GOT3 (cell line): ENCODE measurements around the gene C17orf107.

ENCODE experiments used
- DNase-seq: peaks from one replicate; lab custom pipeline; 2025; ENCODE audit warnings: mixed read lengths; lab: John Stamatoyannopoulos, UW

C17orf107 gene

GRCh38 chr17:4877089-4877488 is 22.2 kb upstream of the C17orf107 start:
- DNase-seq = no peak

- no peak for DNase-seq
Observed at GRCh38 chr17:4879601-4880000, 19.7 kb upstream of the C17orf107 start.

GRCh38 chr17:4880857-4881256 is 18.5 kb upstream of the C17orf107 start:
- no peak for DNase-seq

DNA sequence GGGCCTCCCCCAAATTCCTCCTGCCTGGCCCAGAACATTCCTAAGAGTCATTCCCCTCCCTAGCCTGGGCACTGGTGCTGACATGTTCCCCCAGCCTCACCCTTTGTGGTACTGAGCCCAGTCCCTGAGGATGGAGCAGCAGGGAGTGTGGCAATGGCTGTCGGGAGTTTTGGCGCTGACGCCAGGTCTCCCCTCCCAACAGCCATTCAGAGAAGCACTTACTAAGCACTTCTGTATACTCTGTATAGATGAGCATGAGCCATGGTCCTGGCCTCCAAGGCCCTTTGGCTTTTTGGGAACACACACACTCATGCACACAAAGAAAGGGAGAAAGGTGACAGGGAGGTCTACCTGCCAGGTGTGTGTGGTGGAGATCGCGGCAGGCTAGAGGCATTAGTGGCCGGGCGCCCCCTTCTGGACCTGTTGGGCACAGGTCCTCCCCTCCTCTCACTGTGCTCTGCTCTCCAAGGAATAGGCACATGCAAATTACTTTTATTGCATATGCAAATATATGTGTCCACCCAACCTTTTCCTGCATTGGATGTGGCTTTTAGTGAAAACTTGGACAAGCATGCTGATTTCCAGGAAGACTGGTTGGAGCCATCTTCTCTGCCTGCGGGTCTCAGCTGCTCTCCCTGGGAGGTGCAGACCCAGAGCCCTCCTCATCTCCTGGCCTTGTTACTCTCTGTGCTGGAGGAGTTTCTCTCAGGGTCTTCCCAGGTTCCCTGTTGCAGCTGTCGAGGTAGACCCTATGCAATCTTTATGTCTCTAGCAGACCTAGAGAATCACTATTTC is 17.4 kb upstream of the C17orf107 start:
- no peak for DNase-seq

GRCh38 chr17:4884489-4884888 is 14.8 kb upstream of the C17orf107 start:
- DNase-seq = no peak

- DNase-seq = no peak
Observed at GRCh38 chr17:4886830-4887229, 12.5 kb upstream of the C17orf107 start.

GRCh38 chr17:4887581-4887980 is 11.8 kb upstream of the C17orf107 start:
- no peak for DNase-seq

- DNase-seq = no peak
Observed at GRCh38 chr17:4891411-4892410, 7.6 kb upstream of the C17orf107 start.

DNA sequence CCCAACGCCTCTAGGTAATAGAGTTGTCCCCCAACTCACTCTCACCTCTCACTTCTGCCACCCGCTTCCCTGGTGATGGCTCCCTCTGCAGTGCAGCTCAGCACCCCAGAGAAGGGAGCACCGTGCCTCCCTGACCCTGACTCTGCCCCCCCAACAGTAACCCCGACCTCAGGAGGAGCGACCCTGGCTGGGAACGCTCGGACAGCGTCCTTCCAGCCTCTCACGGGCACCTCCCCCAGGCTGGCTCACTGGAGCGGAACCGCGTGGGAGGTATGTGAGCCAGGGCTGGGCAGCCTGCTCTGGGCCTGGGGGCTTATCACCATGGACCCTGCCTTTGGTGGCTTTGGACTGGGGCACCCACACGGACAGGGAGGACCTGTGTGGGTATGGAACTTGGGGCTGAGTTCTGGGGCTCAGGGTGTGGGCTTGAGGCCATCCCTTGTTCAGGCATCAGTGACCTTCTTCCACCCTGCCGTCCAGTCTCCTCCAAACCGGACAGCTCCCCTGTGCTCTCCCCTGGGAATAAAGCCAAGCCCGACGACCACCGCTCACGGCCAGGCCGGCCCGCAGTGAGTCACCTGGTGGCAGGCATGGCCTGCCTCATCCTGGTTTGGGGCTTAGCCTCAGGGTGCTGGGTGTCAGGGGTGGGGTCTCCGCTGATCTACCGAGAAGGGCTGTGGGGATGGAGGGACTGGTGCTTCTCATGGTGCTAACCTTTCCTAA is 6.7 kb upstream of the C17orf107 start:
- DNase-seq = no peak

GRCh38 chr17:4893272-4893671 is 6.1 kb upstream of the C17orf107 start:
- no peak for DNase-seq

DNA sequence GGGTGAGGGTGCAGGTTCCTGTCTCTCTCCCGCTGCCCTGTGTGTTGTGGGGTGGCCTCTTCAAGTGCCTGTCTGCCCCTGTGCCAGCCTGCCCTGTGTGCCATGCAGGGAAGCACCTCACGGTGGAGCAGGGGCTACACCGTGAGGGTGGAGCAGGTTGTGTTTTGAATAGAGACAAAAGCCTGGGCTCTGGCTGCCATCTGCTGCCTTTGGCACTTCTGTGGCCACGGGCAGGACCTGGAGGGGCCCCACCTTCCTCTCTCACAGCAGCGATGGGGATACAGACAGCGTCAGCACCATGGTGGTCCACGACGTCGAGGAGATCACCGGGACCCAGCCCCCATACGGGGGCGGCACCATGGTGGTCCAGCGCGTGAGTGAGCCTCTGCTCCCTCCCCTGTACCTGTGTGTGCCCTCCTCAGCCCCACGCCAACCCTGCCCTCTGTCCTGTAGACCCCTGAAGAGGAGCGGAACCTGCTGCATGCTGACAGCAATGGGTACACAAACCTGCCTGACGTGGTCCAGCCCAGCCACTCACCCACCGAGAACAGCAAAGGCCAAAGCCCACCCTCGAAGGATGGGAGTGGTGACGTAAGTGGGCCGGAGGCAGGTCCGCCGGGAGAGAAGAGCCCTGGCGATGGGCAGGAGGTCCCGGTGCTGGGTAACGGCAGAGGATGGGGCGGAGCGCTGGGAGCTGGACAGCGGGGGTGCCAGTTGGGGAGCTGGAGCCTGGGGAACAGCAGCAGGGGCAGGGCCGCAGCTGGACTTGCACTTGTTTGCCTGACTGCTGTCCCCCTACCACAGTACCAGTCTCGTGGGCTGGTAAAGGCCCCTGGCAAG is 5.4 kb upstream of the C17orf107 start:
- no peak for DNase-seq

DNA sequence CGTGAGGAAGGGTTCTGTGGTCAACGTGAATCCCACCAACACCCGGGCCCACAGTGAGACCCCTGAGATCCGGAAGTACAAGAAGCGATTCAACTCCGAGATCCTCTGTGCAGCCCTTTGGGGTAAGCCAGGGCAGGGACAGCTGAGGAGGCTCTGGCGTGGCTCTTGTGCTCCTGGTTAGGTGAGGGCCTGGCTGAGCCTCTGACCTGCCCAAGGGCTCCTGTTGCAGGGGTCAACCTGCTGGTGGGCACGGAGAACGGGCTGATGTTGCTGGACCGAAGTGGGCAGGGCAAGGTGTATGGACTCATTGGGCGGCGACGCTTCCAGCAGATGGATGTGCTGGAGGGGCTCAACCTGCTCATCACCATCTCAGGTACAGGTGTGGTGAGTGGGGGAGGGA is 4.2 kb upstream of the C17orf107 start:
- DNase-seq = no peak

GRCh38 chr17:4895657-4896331 is 3.5 kb upstream of the C17orf107 start:
- DNase-seq = no peak

DNA sequence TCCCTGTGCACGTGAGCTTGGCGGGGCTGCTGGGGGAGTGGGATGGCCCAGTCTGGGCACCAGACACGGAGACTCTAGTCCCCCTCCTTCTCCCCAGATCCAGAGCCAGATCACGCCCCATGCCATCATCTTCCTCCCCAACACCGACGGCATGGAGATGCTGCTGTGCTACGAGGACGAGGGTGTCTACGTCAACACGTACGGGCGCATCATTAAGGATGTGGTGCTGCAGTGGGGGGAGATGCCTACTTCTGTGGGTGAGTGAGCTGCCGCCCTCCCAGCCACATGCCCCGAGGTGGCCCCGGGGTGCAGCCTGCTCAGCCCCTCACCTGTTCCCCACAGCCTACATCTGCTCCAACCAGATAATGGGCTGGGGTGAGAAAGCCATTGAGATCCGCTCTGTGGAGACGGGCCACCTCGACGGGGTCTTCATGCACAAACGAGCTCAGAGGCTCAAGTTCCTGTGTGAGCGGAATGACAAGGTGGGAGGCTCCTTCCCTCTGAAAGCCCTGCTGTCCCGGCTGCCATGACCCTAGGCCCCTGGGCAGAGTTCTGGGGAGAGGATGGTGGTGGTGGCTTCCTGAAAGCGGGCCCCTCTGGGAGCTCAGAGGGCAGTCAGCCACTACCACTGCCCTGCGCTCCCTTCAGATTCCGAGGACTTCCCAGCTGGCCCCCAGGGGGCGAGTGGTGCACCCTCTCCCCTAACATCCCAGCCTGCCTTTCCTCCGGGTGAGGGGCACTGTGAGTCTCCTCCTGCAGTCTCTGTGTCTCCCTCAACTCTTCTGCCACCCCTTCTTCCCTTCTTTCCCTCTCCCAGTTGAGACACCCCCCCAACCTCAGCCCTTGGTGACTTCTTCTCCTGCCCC is 2.8 kb upstream of the C17orf107 start:
- DNase-seq = no peak

GRCh38 chr17:4897198-4897687 is 2.1 kb upstream of the C17orf107 start:
- no peak for DNase-seq

GRCh38 chr17:4897785-4898184 is 1.6 kb upstream of the C17orf107 start:
- DNase-seq = no peak

DNA sequence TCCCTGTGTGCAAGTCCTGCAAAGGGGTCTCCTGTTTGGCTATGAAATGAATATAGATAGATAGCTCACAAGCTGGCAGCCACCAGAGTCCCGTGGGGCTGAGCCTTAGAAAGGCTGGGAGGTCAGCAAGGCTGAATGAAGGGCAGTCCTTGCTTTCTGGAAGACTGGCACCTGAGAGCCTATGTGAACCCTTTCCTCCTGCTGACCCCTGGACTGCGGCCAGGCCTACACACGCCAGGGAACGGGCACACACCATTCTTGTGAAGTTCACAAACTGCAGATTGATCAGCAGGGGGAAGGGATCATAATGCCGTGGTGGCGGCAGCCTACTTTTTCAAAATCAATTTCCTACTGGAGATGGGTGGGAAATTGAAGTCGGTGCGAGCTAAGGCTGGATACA is 985 bp upstream of the C17orf107 start:
- DNase-seq = no peak

DNA sequence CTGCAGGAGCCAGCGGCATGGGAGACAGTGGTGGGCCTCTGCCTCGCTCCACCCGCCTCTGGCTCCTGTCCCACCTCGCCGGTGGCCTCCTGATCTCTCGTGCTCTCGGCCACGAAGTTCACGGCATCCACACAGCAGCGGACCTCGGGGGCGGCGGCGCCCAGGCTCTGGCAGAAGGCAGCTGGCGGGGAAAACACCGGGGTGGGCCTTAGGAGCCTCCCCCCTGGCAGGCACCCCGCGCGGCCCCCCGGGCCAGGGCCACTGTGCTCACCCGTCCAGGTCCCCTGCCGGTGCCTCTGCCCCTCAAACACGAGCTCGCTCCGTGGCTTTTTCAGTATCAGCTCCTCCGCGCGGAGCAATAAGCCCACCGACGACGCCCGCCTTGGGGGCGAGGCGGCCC is 409 bp upstream of the C17orf107 start:
- DNase-seq = no peak

DNA sequence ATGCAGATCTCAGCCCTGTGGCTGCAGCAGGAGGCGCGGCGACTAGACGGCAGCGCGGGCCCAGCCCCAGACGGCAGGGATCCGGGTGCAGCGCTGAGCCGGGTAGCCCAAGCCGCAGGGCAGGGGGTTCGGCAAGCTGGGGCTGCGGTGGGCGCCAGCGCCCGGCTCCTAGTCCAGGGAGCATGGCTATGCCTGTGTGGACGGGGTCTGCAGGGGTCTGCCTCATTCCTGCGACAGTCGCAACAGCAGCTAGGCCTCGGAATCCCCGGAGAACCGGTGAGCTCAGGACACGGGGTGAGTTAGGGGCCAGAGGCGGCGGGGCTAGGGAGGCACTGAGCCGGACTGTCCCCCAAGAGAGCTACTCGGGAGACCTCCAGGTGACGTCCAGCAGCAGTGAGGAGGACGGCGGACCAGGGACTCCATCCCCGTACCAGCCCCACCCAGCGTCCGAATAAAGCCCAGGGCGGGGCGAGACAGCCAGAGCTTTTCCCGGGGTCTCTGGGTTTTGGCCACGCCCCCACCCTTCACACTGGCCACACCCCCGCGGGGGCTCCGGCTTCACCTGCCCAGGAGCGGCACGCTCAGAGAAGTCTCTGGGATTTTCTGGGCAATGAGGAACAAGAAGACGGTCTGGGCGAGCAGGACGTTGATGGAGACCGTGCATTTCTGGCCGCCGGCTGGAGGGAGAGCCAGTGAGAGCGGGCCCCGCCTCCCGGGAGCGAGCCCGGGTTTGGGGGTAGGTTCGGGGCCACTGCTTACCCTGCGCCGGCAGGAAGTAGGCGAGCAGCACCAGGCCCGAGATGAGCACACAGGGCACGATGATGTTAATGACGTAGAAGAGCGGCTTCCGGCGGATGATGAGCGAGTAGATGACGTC is 1.1 kb downstream of the C17orf107 start:
- no peak for DNase-seq
